Keratinocyte (primary cell): ENCODE results near the gene GPR63. TPM values are rescaled to one million over a fixed set of nuclear protein-coding genes. Genes with fewer than 3 reads are reported as not detected.

Source experiments
- DNase-seq: peaks from one replicate; pipeline ENCODE4 v3.0.0-alpha.2; 2011; ENCODE audit warnings: low read depth, missing footprints, low spot score
- FAIRE-seq: peaks from 2 replicates; lab custom pipeline; 2011; peaks lifted over from hg19 to GRCh38; lab: Jason Lieb, UNC
- H2AFZ ChIP-seq: 2 replicates; pipeline ENCODE4 v1.6.0; 2012; ENCODE audit warnings: low read length, control low read depth, inconsistent platforms; ENCODE audit not compliant: control insufficient read depth
- H3K27ac ChIP-seq: 2 replicates; pipeline ENCODE4 v1.5.1; 2011; ENCODE audit warnings: low read length; ENCODE audit not compliant: control insufficient read depth, insufficient read depth
- H3K27me3 ChIP-seq: 3 replicates; pipeline ENCODE4 v1.6.0; 2011; ENCODE audit warnings: low read length; ENCODE audit not compliant: control insufficient read depth, insufficient read depth; ENCODE audit errors: extremely low read depth
- H3K36me3 ChIP-seq, 2 experiments: 2 replicates in 1 of 2; 3 replicates in 1 of 2; pipeline ENCODE4 v1.5.1; 2011; ENCODE audit warnings: low read length in 2 of 2, mild to moderate bottlenecking in 1 of 2; ENCODE audit not compliant: control insufficient read depth in 2 of 2, insufficient read depth in 2 of 2; ENCODE audit errors: extremely low read depth in 1 of 2
- H3K4me1 ChIP-seq: 3 replicates; pipeline ENCODE4 v1.5.1; 2011; ENCODE audit warnings: low read length; ENCODE audit not compliant: control insufficient read depth, insufficient read depth; ENCODE audit errors: extremely low read depth
- H3K4me2 ChIP-seq: 3 replicates; pipeline ENCODE4 v1.6.0; 2011; ENCODE audit warnings: low read depth, low read length; ENCODE audit not compliant: control insufficient read depth, insufficient read depth; ENCODE audit errors: extremely low read depth
- H3K4me3 ChIP-seq, 3 experiments: fragments of 200-600 bp in 1 of 3; sonication (generic) in 1 of 3; 2 replicates in 2 of 3; 3 replicates in 1 of 3; pipeline ENCODE4 v1.5.1; 2011 to 2016; ENCODE audit warnings: low read length in 3 of 3, mild to moderate bottlenecking in 3 of 3, control low read depth in 2 of 3, inconsistent platforms in 1 of 3, low read depth in 1 of 3, mixed read lengths in 1 of 3, mixed run types in 1 of 3, moderate library complexity in 1 of 3; ENCODE audit not compliant: control insufficient read depth in 2 of 3, insufficient read depth in 2 of 3; ENCODE audit errors: extremely low read depth in 1 of 3
- H3K79me2 ChIP-seq: 2 replicates; pipeline ENCODE4 v1.6.0; 2012; ENCODE audit warnings: low read length; ENCODE audit not compliant: control insufficient read depth, insufficient read depth
- H3K9ac ChIP-seq: 3 replicates; pipeline ENCODE4 v1.6.0; 2011; ENCODE audit warnings: low read length; ENCODE audit not compliant: control insufficient read depth, insufficient read depth; ENCODE audit errors: extremely low read depth
- H3K9me1 ChIP-seq: 3 replicates; pipeline ENCODE4 v1.6.0; 2011; ENCODE audit warnings: low read length; ENCODE audit not compliant: control insufficient read depth, insufficient read depth; ENCODE audit errors: extremely low read depth
- H3K9me3 ChIP-seq: 2 replicates; pipeline ENCODE4 v1.5.1; 2012; ENCODE audit warnings: low read depth, low read length; ENCODE audit not compliant: control insufficient read depth
- H4K20me1 ChIP-seq: 3 replicates; pipeline ENCODE4 v1.6.0; 2011; ENCODE audit warnings: low read length; ENCODE audit not compliant: control insufficient read depth, insufficient read depth; ENCODE audit errors: extremely low read depth
- EZH2 ChIP-seq: IDR thresholded peaks from one replicate; pipeline ENCODE4 v1.6.1; 2012; ENCODE audit warnings: inconsistent platforms, mild to moderate bottlenecking, low read length, moderate library complexity
- dilution Hi-C: fragments of 300-500 bp; cut with MboI; formaldehyde crosslinking; loops from one replicate; pipeline ENCODE4 v1.7.0; 2020; ENCODE audit warnings: low sequenced_read_pairs; ENCODE audit not compliant: extremely low pct_ligation_motif_present
- polyA plus RNA-seq, 5 experiments: library from polyadenylated mRNA; depleted of rRNA in 3 of 5; stranded (reverse) in 3 of 5; stranded (forward) in 1 of 5; unstranded in 1 of 5; fragments of >200 nt; gene quantifications; 1 replicate in 1 of 5; 2 replicates in 3 of 5; 3 replicates in 1 of 5; pipeline versions ENCODE4 v1.2.1 to v1.2.3, GENCODE V29; 2011 to 2012; ENCODE audit warnings: missing spikeins in 2 of 5, low read depth in 1 of 5, low replicate concordance in 1 of 5
- TF ChIP-seq, protein P1 (sequence below), 3 experiments: IDR thresholded peaks in 1 of 3; conservative IDR thresholded peaks in 1 of 3; optimal IDR thresholded peaks in 1 of 3; 2 replicates in 2 of 3; 3 replicates in 1 of 3; pipeline versions ENCODE3 to v1.5.1; 2011; ENCODE audit warnings: low read length in 3 of 3, mild to moderate bottlenecking in 3 of 3, moderate library complexity in 2 of 3, control low read depth in 1 of 3, inconsistent platforms in 1 of 3; ENCODE audit not compliant: insufficient read depth in 2 of 3; ENCODE audit errors: extremely low read depth in 1 of 3

The GPR63 gene
- polyA plus RNA-seq, 1 donor (not counting 4 experiments of a cell fraction or from before 2014, with no cell fraction given): 1.9 TPM

DNA sequence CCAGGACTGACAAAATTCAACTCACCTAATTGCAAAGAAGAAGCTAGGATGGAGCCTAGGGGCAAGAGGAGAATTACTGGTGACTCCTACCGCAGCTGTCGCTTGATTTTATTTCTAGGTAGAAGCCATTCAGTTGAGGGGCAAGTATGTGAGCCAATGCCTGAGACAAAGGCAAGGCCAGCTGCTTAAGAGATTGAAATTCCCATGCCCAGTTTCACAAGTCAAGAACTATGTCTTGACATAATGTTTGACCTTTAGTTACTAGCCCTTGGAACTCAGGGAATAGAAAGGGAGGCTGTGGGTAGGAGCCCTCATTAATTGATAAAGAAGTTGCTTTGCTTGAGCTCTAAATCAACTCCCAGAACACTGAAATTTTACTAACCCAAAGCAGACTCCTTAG lies 54.0 kb downstream of the GPR63 start:
- Histone ChIP-seq H3K4me1 (no peaks in the 10 kb centered on the region), H3K27ac (no peak overlapping the region), H3K36me3 (no peaks in the 10 kb centered on the region), H3K9me3 (no peaks in the 10 kb centered on the region), H3K4me2 (no peak overlapping the region), H3K4me3 (no peak overlapping the region), H3K9ac (no peak overlapping the region), H3K27me3 (no peaks in the 10 kb centered on the region), H3K9me1 (no peaks in the 10 kb centered on the region), H2AFZ (no peak overlapping the region), H3K79me2 (no peaks in the 10 kb centered on the region), H4K20me1 (no peaks in the 10 kb centered on the region)
- dilution Hi-C loops: no loop called here
- FAIRE-seq (no peak), DNase-seq (no peak)
- TF ChIP-seq, protein P1, sequence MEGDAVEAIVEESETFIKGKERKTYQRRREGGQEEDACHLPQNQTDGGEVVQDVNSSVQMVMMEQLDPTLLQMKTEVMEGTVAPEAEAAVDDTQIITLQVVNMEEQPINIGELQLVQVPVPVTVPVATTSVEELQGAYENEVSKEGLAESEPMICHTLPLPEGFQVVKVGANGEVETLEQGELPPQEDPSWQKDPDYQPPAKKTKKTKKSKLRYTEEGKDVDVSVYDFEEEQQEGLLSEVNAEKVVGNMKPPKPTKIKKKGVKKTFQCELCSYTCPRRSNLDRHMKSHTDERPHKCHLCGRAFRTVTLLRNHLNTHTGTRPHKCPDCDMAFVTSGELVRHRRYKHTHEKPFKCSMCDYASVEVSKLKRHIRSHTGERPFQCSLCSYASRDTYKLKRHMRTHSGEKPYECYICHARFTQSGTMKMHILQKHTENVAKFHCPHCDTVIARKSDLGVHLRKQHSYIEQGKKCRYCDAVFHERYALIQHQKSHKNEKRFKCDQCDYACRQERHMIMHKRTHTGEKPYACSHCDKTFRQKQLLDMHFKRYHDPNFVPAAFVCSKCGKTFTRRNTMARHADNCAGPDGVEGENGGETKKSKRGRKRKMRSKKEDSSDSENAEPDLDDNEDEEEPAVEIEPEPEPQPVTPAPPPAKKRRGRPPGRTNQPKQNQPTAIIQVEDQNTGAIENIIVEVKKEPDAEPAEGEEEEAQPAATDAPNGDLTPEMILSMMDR (optimal IDR thresholded peaks at IDR 0.05 in 1 of 3, IDR thresholded peaks at IDR 0.05 in 1 of 3, conservative IDR thresholded peaks at IDR 0.05 in 1 of 3; ENCODE audit: extremely low read depth in 1 of 3, insufficient read depth in 2 of 3, low read length in 3 of 3): no peak
- no peak for TF ChIP-seq EZH2

DNA sequence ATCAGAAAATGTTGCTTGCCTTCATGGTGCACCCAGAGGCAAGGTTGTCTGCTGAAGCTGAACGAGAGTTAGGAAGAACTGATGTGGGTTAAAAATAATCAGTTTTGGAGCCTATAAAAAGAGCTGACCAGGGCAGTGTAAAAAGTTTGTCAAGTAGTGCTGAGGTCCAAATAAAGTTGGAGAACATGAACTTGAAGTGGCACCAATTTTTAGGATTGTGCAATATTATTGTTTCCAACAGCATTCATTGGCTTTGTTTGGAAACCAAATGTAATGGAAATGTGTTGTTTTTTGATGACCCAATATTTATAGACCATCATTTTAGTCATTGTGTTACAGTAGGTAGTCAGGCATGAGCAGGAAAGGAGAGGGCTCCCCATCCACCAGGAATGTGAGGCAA lies 55.7 kb downstream of the GPR63 start:
- no peaks in the 10 kb centered on the region for H3K9me3 ChIP-seq

More for the DNA sequence above, 55.7 kb downstream of the GPR63 start:
- DNase-seq: no peak
- dilution Hi-C loops: no loop called here
- H3K79me2 ChIP-seq: no peaks in the 10 kb centered on the region
- no peaks in the 10 kb centered on the region for H3K36me3 ChIP-seq
- no peaks in the 10 kb centered on the region for H3K4me1 ChIP-seq
- TF ChIP-seq, protein P1 (optimal IDR thresholded peaks at IDR 0.05 in 1 of 3, IDR thresholded peaks at IDR 0.05 in 1 of 3, conservative IDR thresholded peaks at IDR 0.05 in 1 of 3; ENCODE audit: extremely low read depth in 1 of 3, insufficient read depth in 2 of 3, low read length in 3 of 3): no peak
- TF ChIP-seq EZH2: no peak
- no peaks in the 10 kb centered on the region for H4K20me1 ChIP-seq
- no peak overlapping the region for H3K4me2 ChIP-seq
- no peak overlapping the region for H3K4me3 ChIP-seq
- H3K9ac ChIP-seq: no peak overlapping the region
- H3K27me3 ChIP-seq: no peaks in the 10 kb centered on the region
- H3K27ac ChIP-seq: no peak overlapping the region
- no peak for FAIRE-seq
- H3K9me1 ChIP-seq: no peaks in the 10 kb centered on the region
- H2AFZ ChIP-seq: no peak overlapping the region
